Sigmoid colon (tissue), 7 donors: ENCODE measurements around the gene MRC1. TPM values are rescaled to one million over a fixed set of nuclear protein-coding genes. Genes with fewer than 3 reads are reported as not detected.

Experiments used
- DNase-seq: peaks from one replicate; pipeline ENCODE4 v3.0.0-alpha.2; 2019
- H3K27ac ChIP-seq, 4 donors: fragments of 200-600 bp; sonication (generic); one replicate each; pipeline ENCODE4 v1.5.1; 2016 to 2019; ENCODE audit warnings: mild to moderate bottlenecking in 1 of 4
- H3K27me3 ChIP-seq, 3 donors: fragments of 200-600 bp; sonication (generic); one replicate each; pipeline ENCODE4 v1.5.1; 2019; ENCODE audit warnings: mild to moderate bottlenecking in 1 of 3
- H3K36me3 ChIP-seq, 4 donors: fragments of 200-600 bp; sonication (generic); one replicate each; pipeline ENCODE4 v1.5.1; 2016 to 2019
- H3K4me1 ChIP-seq, 4 donors: fragments of 200-600 bp; sonication (generic); one replicate each; pipeline ENCODE4 v1.5.1; 2017 to 2019
- H3K4me3 ChIP-seq, 4 donors: fragments of 200-600 bp; sonication (generic); one replicate each; pipeline ENCODE4 v1.5.1; 2017 to 2019; ENCODE audit warnings: mild to moderate bottlenecking in 2 of 4, moderate library complexity in 1 of 4
- H3K9me3 ChIP-seq, 4 donors: fragments of 200-600 bp in 3 of 4; sonication (generic) in 3 of 4; one replicate each; pipeline versions ENCODE4 v1.5.1 to v1.6.1; 2013 to 2019
- CTCF ChIP-seq, 4 experiments: fragments of 450-650 bp in 3 of 4; fragments of 200-600 bp in 1 of 4; IDR thresholded peaks; one replicate each; pipeline ENCODE4 v1.5.1; 2016 to 2019; ENCODE audit warnings: antibody characterized with exemption in 4 of 4, mild to moderate bottlenecking in 3 of 4, moderate library complexity in 2 of 4
- EP300 ChIP-seq, 4 donors: sonication (generic); formaldehyde crosslinking; IDR thresholded peaks; one replicate each; pipeline ENCODE4 v1.6.1; 2017; ENCODE audit warnings: antibody characterized with exemption in 4 of 4
- POLR2A ChIP-seq, 2 donors: fragments of 450-650 bp; IDR thresholded peaks; one replicate each; pipeline ENCODE4 v1.6.1; 2016; ENCODE audit warnings: antibody characterized with exemption in 2 of 2, mild to moderate bottlenecking in 2 of 2, moderate library complexity in 2 of 2
- POLR2AphosphoS5 ChIP-seq, 4 donors: sonication (generic); formaldehyde crosslinking; IDR thresholded peaks; one replicate each; pipeline ENCODE4 v1.6.1; 2017; ENCODE audit warnings: antibody characterized with exemption in 4 of 4
- WGBS, 2 donors: extraction: QIAGEN DNeasy Blood & Tissue Kit; methylation state at CpG; one replicate each; pipeline ENCODE4 v1.1.7; 2013; 5-methylcytosine and 5-hydroxymethylcytosine counted together
- intact Hi-C: fragments of 100-400 bp; cut with DNase I; formaldehyde crosslinking; loops from one replicate; pipeline ENCODE4 v1.15.1; 2023
- polyA plus RNA-seq, 3 donors: library from polyadenylated mRNA; stranded (reverse); fragments of 200-250 nt; gene quantifications; one replicate each; pipeline ENCODE4 v1.2.3, GENCODE V29; 2013
- total RNA-seq, 4 donors: library from RNA; depleted of rRNA; stranded (reverse); fragments of >200 nt; gene quantifications; one replicate each; pipeline ENCODE4 v1.1.0, GENCODE V29; 2016
- donor health status: healthy with polysubstance abuse.
- donor health status: Bipolar disorder and iron deficiency.
- donor health status: healthy.

Gene MRC1
- total and polyA plus RNA-seq, 7 donors = 5.4 to 71.7 (median 28.0) TPM

- Histone ChIP-seq H3K27me3 (no peaks in the 10 kb centered on the region), H3K4me3 (no peak overlapping the region), H3K4me1 (peaks cover 0 to 36% (median 23%) of the 10 kb centered on the region in 4 donors), H3K9me3 (no peaks in the 10 kb centered on the region), H3K36me3 (no peaks in the 10 kb centered on the region), H3K27ac (peak overlapping the region in 1 of 4 donors; percentile 40)
- TF ChIP-seq CTCF (IDR thresholded peaks at IDR 0.05) (no peak), POLR2AphosphoS5 (IDR thresholded peaks at IDR 0.05) (no peak), EP300 (IDR thresholded peaks at IDR 0.05) (no peak), POLR2A (IDR thresholded peaks at IDR 0.05) (no peak)
- intact Hi-C loops = loop anchor here (5.0 kb wide), 2 partner anchors 228 to 288 kb away; partner anchors contain the start of gene CACNB2
- WGBS, 2 donors = 89 to 94% methylated on average over 5 of the region's 5 CpGs
- no peak for DNase-seq
These were observed 105.3 kb downstream of the MRC1 start for GRCh38 chr10:17914169-17915045.

GRCh38 chr10:17915181-17915580 is 106.0 kb downstream of the MRC1 start:
- intact Hi-C loops = loop anchor here (5.0 kb wide), 1 partner anchor 287 kb away; no protein-coding TSS in a partner anchor

GRCh38 chr10:17918187-17918903 is 109.2 kb downstream of the MRC1 start:
- intact Hi-C loops = loop anchor here (5.0 kb wide), 1 partner anchor 284 kb away; no protein-coding TSS in a partner anchor
- TF ChIP-seq EP300 (IDR thresholded peaks at IDR 0.05) (no peak), POLR2AphosphoS5 (IDR thresholded peaks at IDR 0.05) (no peak), CTCF (IDR thresholded peaks at IDR 0.05) (no peak), POLR2A (IDR thresholded peaks at IDR 0.05) (no peak)
- H3K27ac ChIP-seq = peak overlapping the region in 1 of 4 donors; percentile 14
- no peak for DNase-seq
- no peaks in the 10 kb centered on the region for H3K27me3 ChIP-seq
- WGBS, 2 donors = 74 to 90% methylated on average over 12 of the region's 12 CpGs
- H3K4me3 ChIP-seq = no peak overlapping the region
- H3K36me3 ChIP-seq = no peaks in the 10 kb centered on the region
- H3K9me3 ChIP-seq = no peaks in the 10 kb centered on the region
- H3K4me1 ChIP-seq = peaks cover 0 to 39% (median 17%) of the 10 kb centered on the region in 4 donors

More at GRCh38 chr10:17915181-17915580, 106.0 kb downstream of the MRC1 start:
- no peak for DNase-seq
- Histone ChIP-seq H3K4me3 (no peak overlapping the region), H3K27me3 (no peaks in the 10 kb centered on the region), H3K27ac (peak overlapping the region in 1 of 4 donors; percentile 40), H3K36me3 (no peaks in the 10 kb centered on the region), H3K4me1 (peaks cover 0 to 36% (median 21%) of the 10 kb centered on the region in 4 donors), H3K9me3 (no peaks in the 10 kb centered on the region)
- 89 to 93% methylated on average over 4 of the region's 4 CpGs for WGBS, 2 donors
- TF ChIP-seq POLR2AphosphoS5 (IDR thresholded peaks at IDR 0.05) (peak; percentile 69 to 88 (median 83)), POLR2A (IDR thresholded peaks at IDR 0.05) (no peak)

- H3K9me3 ChIP-seq = no peaks in the 10 kb centered on the region
- H3K4me3 ChIP-seq = no peak overlapping the region
- DNase-seq = no peak
- no peak overlapping the region for H3K27ac ChIP-seq
- no peaks in the 10 kb centered on the region for H3K27me3 ChIP-seq
- TF ChIP-seq EP300 (IDR thresholded peaks at IDR 0.05) = no peak
- intact Hi-C loops = loop anchor here (5.0 kb wide), 1 partner anchor 141 kb away; no protein-coding TSS in a partner anchor
- H3K4me1 ChIP-seq = peaks cover 0 to 22% (median 7%) of the 10 kb centered on the region in 4 donors
- no peaks in the 10 kb centered on the region for H3K36me3 ChIP-seq
- 86 to 91% methylated on average over 3 of the region's 3 CpGs for WGBS, 2 donors
These were observed 112.2 kb downstream of the MRC1 start for GRCh38 chr10:17921378-17921777.

- WGBS, 2 donors = 18 to 64% methylated on average over 4 of the region's 4 CpGs
- intact Hi-C loops = loop anchor here (5.0 kb wide), 1 partner anchor 139 kb away; no protein-coding TSS in a partner anchor
- Histone ChIP-seq H3K4me1 (peaks cover 0 to 22% (median 7%) of the 10 kb centered on the region in 4 donors), H3K4me3 (no peak overlapping the region), H3K27ac (peak overlapping the region in 2 of 4 donors; percentile 63 to 66), H3K9me3 (no peaks in the 10 kb centered on the region), H3K27me3 (no peaks in the 10 kb centered on the region), H3K36me3 (no peaks in the 10 kb centered on the region)
- TF ChIP-seq POLR2AphosphoS5 (IDR thresholded peaks at IDR 0.05) (peak in 2 of 4 donors; percentile 31 to 48), CTCF (IDR thresholded peaks at IDR 0.05) (no peak)
- DNase-seq = peak; percentile 83
These were observed 114.6 kb downstream of the MRC1 start for GRCh38 chr10:17923728-17924127.
